Caco-2 (cell line): ENCODE results near the gene MAN1C1. TPM values are rescaled to one million over a fixed set of nuclear protein-coding genes. Genes with fewer than 3 reads are reported as not detected.

ENCODE experiments used
- BruUV-seq: library from RNA; stranded (reverse); fragments of 400-500 nt; replicated peaks from 2 replicates; lab custom pipeline; 2021; lab: Mats Ljungman, UMichigan
- CTCF ChIA-PET: fragments of 300-600 bp; sonication (Branson Sonifier 250); formaldehyde crosslinking; loops from one replicate; lab custom pipeline; 2022; ENCODE audit warnings: antibody characterized with exemption; lab: Charles Lee
- POLR2A ChIA-PET: fragments of 300-600 bp; sonication (Branson Sonifier 250); formaldehyde crosslinking; loops from one replicate; lab custom pipeline; 2022; ENCODE audit warnings: antibody characterized with exemption; lab: Charles Lee
- DNase-seq, 2 experiments: peaks; one replicate each; pipeline versions ENCODE4 v3.0.0 to v3.0.0-alpha.2; 2020 to 2022
- H3K27me3 ChIP-seq: replicated peaks from 2 replicates; pipeline ENCODE4 v1.6.0; 2011; ENCODE audit warnings: low read length; ENCODE audit not compliant: control insufficient read depth, insufficient read depth
- H3K36me3 ChIP-seq: 2 replicates; pipeline ENCODE4 v1.5.1; 2011; ENCODE audit warnings: low read length; ENCODE audit not compliant: control insufficient read depth, insufficient read depth
- H3K4me1 ChIP-seq: fragments of 250-450 bp; sonication (Bioruptor Pico); 2 replicates; pipeline ENCODE4 v1.5.1; 2020; ENCODE audit warnings: mild to moderate bottlenecking
- H3K4me3 ChIP-seq: 2 replicates; pipeline ENCODE4 v1.5.1; 2011; ENCODE audit warnings: low read depth, mild to moderate bottlenecking, control low read depth, low read length
- H3K9me3 ChIP-seq: fragments of 250-450 bp; sonication (Bioruptor Pico); 2 replicates; pipeline ENCODE4 v1.5.1; 2020; ENCODE audit warnings: mild to moderate bottlenecking, moderate library complexity
- H3K27ac Mint-ChIP-seq: one replicate; pipeline ENCODE4 v1.8.0; 2022; ENCODE audit warnings: mixed read lengths; ENCODE audit not compliant: unreplicated experiment
- H3K27me3 Mint-ChIP-seq: one replicate; pipeline ENCODE4 v1.8.0; 2022; ENCODE audit warnings: mixed read lengths; ENCODE audit not compliant: insufficient read depth, unreplicated experiment
- H3K36me3 Mint-ChIP-seq: one replicate; pipeline ENCODE4 v1.8.0; 2022; ENCODE audit warnings: mild to moderate bottlenecking, mixed read lengths; ENCODE audit not compliant: insufficient read depth, unreplicated experiment
- H3K4me1 Mint-ChIP-seq: one replicate; pipeline ENCODE4 v1.8.0; 2022; ENCODE audit warnings: low read depth, mixed read lengths; ENCODE audit not compliant: unreplicated experiment
- H3K4me3 Mint-ChIP-seq: one replicate; pipeline ENCODE4 v1.8.0; 2022; ENCODE audit warnings: mild to moderate bottlenecking, moderate library complexity, mixed read lengths; ENCODE audit not compliant: unreplicated experiment
- H3K9me3 Mint-ChIP-seq: one replicate; pipeline ENCODE4 v1.8.0; 2022; ENCODE audit warnings: mixed read lengths; ENCODE audit not compliant: unreplicated experiment
- CTCF ChIP-seq, 2 experiments: fragments of 200-600 bp in 1 of 2; IDR thresholded peaks; 1 replicate in 1 of 2; 2 replicates in 1 of 2; pipeline versions ENCODE4 v1.5.1 to v1.8.0; 2011 to 2022; ENCODE audit warnings: antibody characterized with exemption in 1 of 2, control low read depth in 1 of 2, inconsistent platforms in 1 of 2, low read depth in 1 of 2, low read length in 1 of 2, mild to moderate bottlenecking in 1 of 2, moderate library complexity in 1 of 2; ENCODE audit not compliant: insufficient read depth in 1 of 2, severe bottlenecking in 1 of 2, unreplicated experiment in 1 of 2
- intact Hi-C: fragments of 100-400 bp; cut with micrococcal nuclease; formaldehyde crosslinking; loops from one replicate; pipeline ENCODE4 v1.10.0; 2022; ENCODE audit not compliant: unreplicated experiment
- total RNA-seq: library from RNA; stranded (reverse); gene quantifications from 2 replicates; pipeline ENCODE4 v1.2.3, GENCODE V29; 2022

The MAN1C1 gene
- total RNA-seq, 1 experiment from 2014 or later: 2.7 TPM

- no peaks in the 10 kb centered on the region for H3K9me3 Mint-ChIP-seq
- no peak for TF ChIP-seq CTCF (IDR thresholded peaks at IDR 0.05; ENCODE audit: insufficient read depth in 1 of 2, low read depth in 1 of 2, low read length in 1 of 2, severe bottlenecking in 1 of 2, unreplicated experiment in 1 of 2)
- Histone ChIP-seq H3K4me3 (no peak overlapping the region), H3K27me3 (0 out of 2 replicates have a peak, but pooled peaks cover 1% of the 10 kb centered on the region), H3K4me1 (peaks cover 4% of the 10 kb centered on the region; the same call in 1 of the 2 replicates), H3K36me3 (no peaks in the 10 kb centered on the region), H3K9me3 (no peaks in the 10 kb centered on the region)
- H3K36me3 Mint-ChIP-seq: peaks cover 5% of the 10 kb centered on the region
- no peaks in the 10 kb centered on the region for H3K27me3 Mint-ChIP-seq
- intact Hi-C loops: no loop called here
- no TSS peak for BruUV-seq
- ChIA-PET POLR2A (no interaction called here), CTCF (no interaction called here)
- no peak overlapping the region for H3K27ac Mint-ChIP-seq
- H3K4me3 Mint-ChIP-seq: no peak overlapping the region
- H3K4me1 Mint-ChIP-seq: no peaks in the 10 kb centered on the region
- DNase-seq: no peak
These were observed 5.9 kb downstream of the MAN1C1 start for GRCh38 chr1:25622531-25622930.

DNA sequence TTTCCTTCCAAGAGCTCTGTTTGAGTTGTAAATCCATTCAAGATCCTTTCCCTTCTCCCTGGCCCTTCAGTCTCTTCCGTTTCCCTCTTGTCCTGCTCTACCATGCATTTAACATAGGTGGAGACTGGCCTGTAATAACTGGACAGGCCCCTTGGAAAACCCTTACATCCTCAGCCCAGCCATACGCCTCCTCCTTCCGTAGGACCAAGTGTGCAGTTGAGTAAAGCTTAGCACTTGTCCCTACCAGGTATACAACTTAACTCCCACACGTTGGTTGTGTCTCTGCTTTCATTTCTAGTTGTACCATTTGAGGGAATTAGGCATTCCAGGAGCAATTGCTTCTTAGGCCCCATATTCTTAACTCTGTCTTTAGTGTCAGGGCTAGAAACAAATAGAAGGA lies 6.4 kb downstream of the MAN1C1 start:
- BruUV-seq: no TSS peak
- Mint-ChIP-seq H3K4me3 (no peak overlapping the region), H3K36me3 (peaks cover 5% of the 10 kb centered on the region), H3K27me3 (no peaks in the 10 kb centered on the region), H3K27ac (no peak overlapping the region), H3K9me3 (no peaks in the 10 kb centered on the region), H3K4me1 (no peaks in the 10 kb centered on the region)
- Histone ChIP-seq H3K27me3 (0 out of 2 replicates have a peak, but pooled peaks cover 1% of the 10 kb centered on the region), H3K9me3 (no peaks in the 10 kb centered on the region), H3K4me1 (peaks cover 4% of the 10 kb centered on the region; the same call in 1 of the 2 replicates), H3K4me3 (no peak overlapping the region), H3K36me3 (no peaks in the 10 kb centered on the region)
- POLR2A ChIA-PET: no interaction called here
- intact Hi-C loops: no loop called here
- CTCF ChIA-PET: no interaction called here
- no peak for TF ChIP-seq CTCF (IDR thresholded peaks at IDR 0.05; ENCODE audit: insufficient read depth in 1 of 2, low read depth in 1 of 2, low read length in 1 of 2, severe bottlenecking in 1 of 2, unreplicated experiment in 1 of 2)
- DNase-seq: no peak

DNA sequence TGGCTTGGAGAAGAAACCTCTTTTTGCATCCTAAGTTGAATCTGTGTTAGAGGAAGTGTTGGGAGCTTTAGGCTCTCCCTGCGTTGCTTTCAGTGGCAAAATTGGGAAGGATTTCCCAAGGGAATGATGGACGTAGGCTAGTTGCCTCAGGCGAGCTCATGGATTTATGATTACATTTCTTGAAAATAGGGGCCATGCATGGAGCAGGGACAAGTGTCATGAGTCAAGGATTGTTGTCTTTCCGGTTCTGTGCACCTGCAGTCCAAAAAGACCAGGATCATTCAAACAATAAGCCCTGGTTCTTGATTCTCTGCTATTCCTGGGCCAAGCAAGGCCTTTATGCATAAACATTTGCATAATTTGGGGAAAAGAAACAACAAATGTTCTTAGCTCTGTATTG lies 7.1 kb downstream of the MAN1C1 start:
- H3K36me3 Mint-ChIP-seq: no peaks in the 10 kb centered on the region
- intact Hi-C loops: no loop called here
- H3K27me3 ChIP-seq: no peaks in the 10 kb centered on the region
- no TSS peak for BruUV-seq
- no peaks in the 10 kb centered on the region for H3K27me3 Mint-ChIP-seq
- H3K4me1 ChIP-seq: peaks cover 2% of the 10 kb centered on the region; the same call in 1 of the 2 replicates
- H3K27ac Mint-ChIP-seq: no peak overlapping the region
- POLR2A ChIA-PET: no interaction called here
- H3K9me3 ChIP-seq: no peaks in the 10 kb centered on the region
- TF ChIP-seq CTCF (IDR thresholded peaks at IDR 0.05; ENCODE audit: insufficient read depth in 1 of 2, low read depth in 1 of 2, low read length in 1 of 2, severe bottlenecking in 1 of 2, unreplicated experiment in 1 of 2): no peak
- CTCF ChIA-PET: no interaction called here
- H3K4me3 Mint-ChIP-seq: no peak overlapping the region
- H3K36me3 ChIP-seq: no peaks in the 10 kb centered on the region
- H3K4me3 ChIP-seq: no peak overlapping the region
- H3K4me1 Mint-ChIP-seq: no peaks in the 10 kb centered on the region
- no peaks in the 10 kb centered on the region for H3K9me3 Mint-ChIP-seq
- DNase-seq: no peak
